ENCODE data around the gene CBFA2T3.
"Not testable (repeated sequence)": the region's sequence is repeated elsewhere in the genome, so short reads cannot be mapped to it uniquely, and the experiment has no call there.

Gene CBFA2T3

DNA sequence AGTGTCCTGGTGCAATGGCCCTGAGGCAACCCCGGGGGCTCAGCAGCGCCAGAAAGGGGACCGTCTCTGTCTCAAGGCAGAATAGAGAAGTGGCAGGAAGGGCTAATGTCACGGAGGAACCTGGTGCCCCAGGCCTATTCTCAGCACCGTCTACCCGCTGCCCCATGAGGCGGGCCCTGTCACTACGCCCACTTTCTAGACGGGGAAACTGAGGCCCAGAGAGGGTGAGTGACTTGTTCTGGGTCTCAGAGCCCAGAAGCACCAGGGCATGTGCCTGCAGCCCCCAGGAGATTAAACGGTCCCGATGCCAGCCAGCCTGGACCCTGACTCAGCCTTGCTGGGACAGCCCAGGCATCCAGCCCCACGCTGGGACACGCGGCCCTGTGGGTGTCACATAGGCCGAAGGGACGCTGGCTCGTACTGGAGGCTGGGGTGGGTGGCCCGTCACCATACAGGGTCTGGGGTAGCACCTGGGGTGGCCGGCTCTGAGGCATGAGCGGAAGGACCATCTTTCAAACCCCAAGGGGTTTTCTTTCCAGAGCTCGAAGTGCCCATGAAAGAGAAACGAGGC lies 70.4 kb downstream of the CBFA2T3 start:
- no peak for DNase-seq (ENCODE audit: low read depth)

- no peak for DNase-seq (ENCODE audit: low read depth)
Measured at GRCh38 chr16:88906020-88906419, 71.0 kb downstream of the CBFA2T3 start.

GRCh38 chr16:88905563-88905962 lies 71.4 kb downstream of the CBFA2T3 start:
- no peak for DNase-seq (ENCODE audit: low read depth)

DNA sequence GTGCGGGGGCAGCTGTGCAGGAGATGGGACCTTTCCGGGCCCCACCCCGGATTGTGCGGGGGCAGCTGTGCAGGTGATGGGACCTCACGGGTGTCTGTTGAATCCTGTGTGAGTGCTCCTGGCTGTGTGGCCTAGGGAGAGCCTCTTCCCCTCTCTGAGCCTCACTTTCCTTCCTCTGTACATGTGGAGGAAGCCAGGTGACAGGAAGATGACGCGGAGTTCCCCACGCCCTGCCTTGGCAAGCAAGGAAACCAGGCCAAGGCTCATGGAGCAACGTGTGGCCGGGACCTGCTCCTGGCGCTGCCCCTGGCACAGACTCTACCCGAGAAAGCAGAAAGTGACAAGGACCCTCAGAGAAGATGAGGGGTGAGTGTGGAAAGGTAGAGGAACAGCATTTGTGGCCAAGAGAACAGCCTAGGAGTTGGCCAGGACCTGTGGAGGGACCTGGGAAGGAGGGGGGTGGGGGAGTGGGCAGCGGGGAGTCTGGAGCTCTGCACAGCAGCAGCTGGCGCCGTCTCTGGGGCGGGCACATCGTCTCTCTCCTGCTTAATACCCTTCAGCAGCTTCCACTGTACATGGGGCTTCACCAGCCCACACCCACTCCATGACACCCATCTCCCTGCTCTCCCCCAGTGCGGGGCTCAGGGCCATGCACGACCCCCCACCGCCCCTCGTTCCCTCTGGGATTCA lies 72.2 kb downstream of the CBFA2T3 start:
- no peak for DNase-seq (ENCODE audit: low read depth)

DNA sequence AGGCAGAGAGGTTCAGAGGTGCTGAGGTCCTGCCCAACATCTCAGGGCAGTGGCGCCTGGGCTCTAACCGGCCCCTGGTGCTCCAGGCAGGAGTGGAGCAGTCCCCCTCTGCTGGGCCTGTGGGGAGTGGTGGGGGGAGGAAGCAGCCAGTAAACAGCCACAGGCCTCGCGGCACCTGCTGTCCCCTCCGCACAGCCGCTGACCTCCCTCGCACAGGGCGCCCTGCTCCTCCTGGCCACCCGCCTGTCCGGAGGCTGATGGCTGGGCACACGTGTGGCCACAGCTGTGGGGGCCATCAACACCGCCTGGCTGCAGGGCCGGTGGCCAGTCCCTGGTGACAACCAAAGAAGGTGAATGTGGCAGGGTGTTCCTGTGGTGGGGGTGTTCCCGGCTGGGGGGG lies 73.7 kb downstream of the CBFA2T3 start:
- no peak for DNase-seq (ENCODE audit: low read depth)

DNA sequence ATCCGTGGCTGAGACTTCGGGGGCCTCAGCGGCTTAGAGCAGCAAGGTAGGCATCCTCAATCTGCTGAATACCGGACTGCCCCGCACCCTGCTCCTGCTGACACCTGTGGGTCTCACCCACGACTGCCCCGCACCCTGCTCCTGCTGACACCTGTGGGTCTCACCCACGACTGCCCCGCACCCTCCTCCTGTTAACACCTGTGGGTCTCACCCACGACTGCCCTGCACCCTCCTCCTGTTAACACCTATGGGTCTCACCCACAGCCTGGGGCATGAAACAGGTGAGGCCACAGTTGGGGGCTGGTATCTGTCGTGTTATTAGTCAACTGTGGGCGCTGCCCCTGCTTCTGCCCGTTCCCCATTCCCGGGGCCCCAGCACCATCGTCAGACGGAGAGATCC lies 74.3 kb downstream of the CBFA2T3 start:
- DNase-seq (ENCODE audit: low read depth): no peak

- no peak for DNase-seq (ENCODE audit: low read depth)
Measured at GRCh38 chr16:88901718-88902337, 75.2 kb downstream of the CBFA2T3 start.

- DNase-seq (ENCODE audit: low read depth): no peak
Measured at GRCh38 chr16:88900662-88901052, 76.3 kb downstream of the CBFA2T3 start.

GRCh38 chr16:88899901-88900661 lies 76.9 kb downstream of the CBFA2T3 start:
- DNase-seq (ENCODE audit: low read depth): no peak

DNA sequence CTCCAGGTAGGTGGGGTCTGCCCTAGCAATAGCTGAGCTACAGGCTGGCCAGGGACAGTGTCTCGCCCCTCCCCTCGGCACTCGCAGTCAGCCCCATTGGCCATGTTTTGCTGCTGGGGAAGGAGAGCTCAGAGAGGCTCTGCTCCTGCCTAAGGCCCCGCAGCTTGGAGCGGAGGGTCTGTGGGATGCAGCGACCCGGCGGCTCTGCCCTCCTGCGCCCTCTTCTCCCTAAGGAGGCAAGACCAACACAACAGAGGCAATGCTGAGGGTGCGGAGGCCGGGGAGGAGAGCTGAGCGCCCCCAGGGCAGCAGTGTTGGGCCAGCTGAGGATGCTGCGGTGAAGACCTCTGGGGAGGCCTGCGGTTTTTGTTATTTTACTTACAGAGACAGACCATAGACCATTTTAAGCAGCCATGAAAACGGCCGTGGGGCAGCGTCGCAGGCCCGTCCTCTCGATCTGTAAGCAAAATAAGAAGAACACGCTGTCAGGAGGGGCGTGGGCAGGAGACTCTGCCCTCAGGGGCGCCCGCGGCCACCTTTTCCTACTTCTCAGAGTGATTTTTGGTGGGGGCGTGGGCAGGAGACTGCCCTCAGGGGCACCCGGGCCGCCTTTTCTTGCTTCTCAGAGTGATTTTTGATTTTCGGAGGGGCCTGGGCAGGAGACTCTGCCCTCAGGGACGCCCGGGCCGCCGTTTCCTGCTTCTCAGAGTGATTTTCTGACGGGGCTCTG lies 79.1 kb downstream of the CBFA2T3 start:
- no peak for DNase-seq (ENCODE audit: low read depth)

GRCh38 chr16:88896238-88897070 lies 80.6 kb downstream of the CBFA2T3 start:
- DNase-seq (ENCODE audit: low read depth): no peak

- no peak for DNase-seq (ENCODE audit: low read depth)
Measured at GRCh38 chr16:88895335-88895734, 81.7 kb downstream of the CBFA2T3 start.

DNA sequence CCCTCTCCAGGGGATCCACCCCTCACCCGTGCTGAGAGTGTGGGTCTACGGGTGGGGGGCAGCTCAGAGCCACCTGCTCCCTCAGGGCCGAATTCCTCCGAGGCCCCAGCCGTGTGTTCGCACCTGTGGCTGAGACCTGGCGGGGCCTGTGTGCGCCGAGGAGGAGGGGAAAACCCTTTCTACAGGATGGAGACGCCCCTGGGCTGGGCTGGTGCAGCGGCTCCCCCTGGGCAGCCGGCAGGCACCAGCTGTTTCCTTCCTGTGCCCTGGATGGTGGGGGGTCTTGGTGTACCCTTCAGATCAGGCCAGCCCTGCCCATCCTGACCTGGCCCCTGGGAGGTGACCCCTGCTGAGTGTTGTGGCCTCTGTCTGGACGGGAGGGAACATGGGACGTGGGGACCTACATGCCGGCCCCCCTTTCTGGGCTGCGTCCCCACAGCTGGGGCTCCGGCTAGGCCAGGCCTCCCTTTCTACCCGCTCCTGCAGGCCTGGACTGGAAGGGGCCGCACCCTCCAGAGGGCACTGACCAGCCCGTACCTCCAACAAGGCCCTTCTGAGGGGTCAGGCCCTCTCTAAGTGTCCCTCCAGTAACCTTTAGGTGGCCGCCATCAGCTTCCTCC lies 82.2 kb downstream of the CBFA2T3 start:
- DNase-seq (ENCODE audit: low read depth): no peak

GRCh38 chr16:88894266-88894665 lies 82.7 kb downstream of the CBFA2T3 start:
- not testable (repeated sequence) for DNase-seq (ENCODE audit: low read depth)

- no peak for DNase-seq (ENCODE audit: low read depth)
Measured at GRCh38 chr16:88893127-88893968, 83.7 kb downstream of the CBFA2T3 start.

GRCh38 chr16:88892065-88892464 lies 84.9 kb downstream of the CBFA2T3 start:
- no peak for DNase-seq (ENCODE audit: low read depth)

- DNase-seq (ENCODE audit: low read depth): no peak
Measured at GRCh38 chr16:88891083-88891482, 85.9 kb downstream of the CBFA2T3 start.

GRCh38 chr16:88889702-88890352 lies 87.2 kb downstream of the CBFA2T3 start:
- not testable (repeated sequence) for DNase-seq (ENCODE audit: low read depth)

All from T-helper 22 cell (primary cell).